ENCODE data around the gene MGAM2. TPM values are rescaled to one million over a fixed set of nuclear protein-coding genes. Genes with fewer than 3 reads are reported as not detected.

Gene MGAM2
- total and polyA plus RNA-seq, 2 of the 13 experiments (the other 11 are each of a cell fraction or from before 2014, with no cell fraction given), result 0.29 TPM; not detected in 1

DNA sequence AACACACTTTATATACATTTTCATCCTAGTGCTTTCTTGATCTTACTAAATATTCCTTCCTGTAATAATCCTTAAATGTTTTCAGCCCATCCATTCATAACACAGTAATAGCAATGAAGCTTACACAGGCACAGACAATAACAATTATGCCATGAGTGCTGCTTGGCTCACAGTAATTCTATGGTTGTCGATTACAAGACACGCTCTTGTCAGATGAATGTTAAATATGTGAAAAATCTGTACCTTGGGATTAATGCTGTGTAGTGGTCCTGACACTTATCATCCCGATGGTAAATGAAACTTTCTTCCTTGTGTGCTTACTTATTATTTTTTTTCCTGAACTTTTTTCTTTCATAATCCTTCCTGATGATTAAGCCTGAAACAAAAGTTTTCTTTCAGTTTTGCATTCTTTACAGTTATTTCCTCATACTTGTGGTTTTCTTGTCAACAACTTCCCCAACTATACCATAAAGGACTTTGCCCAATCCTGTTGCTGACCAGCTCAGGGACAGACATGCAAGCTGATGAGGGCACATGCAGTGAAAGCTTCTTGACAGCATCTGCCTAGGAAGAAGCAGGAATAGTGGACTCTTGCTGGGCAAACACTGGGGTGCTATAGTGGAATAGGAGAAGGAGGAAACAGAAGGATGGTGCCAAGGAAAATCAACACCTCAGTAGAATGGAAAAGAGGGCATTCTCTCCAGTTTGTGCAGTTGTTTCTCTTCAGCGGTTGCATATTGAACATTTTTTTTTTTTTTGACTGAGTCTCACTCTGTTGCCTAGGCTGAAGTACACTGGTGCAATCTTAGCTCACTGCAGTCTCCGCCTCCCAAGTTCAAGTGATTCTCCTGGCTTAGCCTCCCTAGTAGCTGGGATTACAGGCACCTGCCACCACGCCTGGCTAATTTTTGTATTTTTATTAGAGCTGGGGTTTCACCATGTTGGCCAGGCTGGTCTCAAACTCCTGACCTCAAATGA lies 6.7 kb upstream of the MGAM2 start (continued):
- TF ChIP-seq, protein P1, sequence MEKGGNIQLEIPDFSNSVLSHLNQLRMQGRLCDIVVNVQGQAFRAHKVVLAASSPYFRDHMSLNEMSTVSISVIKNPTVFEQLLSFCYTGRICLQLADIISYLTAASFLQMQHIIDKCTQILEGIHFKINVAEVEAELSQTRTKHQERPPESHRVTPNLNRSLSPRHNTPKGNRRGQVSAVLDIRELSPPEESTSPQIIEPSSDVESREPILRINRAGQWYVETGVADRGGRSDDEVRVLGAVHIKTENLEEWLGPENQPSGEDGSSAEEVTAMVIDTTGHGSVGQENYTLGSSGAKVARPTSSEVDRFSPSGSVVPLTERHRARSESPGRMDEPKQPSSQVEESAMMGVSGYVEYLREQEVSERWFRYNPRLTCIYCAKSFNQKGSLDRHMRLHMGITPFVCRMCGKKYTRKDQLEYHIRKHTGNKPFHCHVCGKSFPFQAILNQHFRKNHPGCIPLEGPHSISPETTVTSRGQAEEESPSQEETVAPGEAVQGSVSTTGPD (CRISPR knock-in tag; IDR thresholded peaks at IDR 0.05), result no peak
- TF ChIP-seq ZNF879 (CRISPR knock-in tag; IDR thresholded peaks at IDR 0.05) (no peak), ZNF10 (CRISPR knock-in tag; IDR thresholded peaks at IDR 0.05; ENCODE audit: borderline replicate concordance, low read depth) (no peak), PAWR (CRISPR knock-in tag; IDR thresholded peaks at IDR 0.05; ENCODE audit: borderline replicate concordance) (no peak), ZNF33A (CRISPR knock-in tag; IDR thresholded peaks at IDR 0.05; ENCODE audit: borderline replicate concordance) (no peak), ZNF350 (CRISPR knock-in tag; IDR thresholded peaks at IDR 0.05; ENCODE audit: borderline replicate concordance, low read depth) (no peak), SP5 (CRISPR knock-in tag; IDR thresholded peaks at IDR 0.05; ENCODE audit: borderline replicate concordance, low read depth) (no peak), DPF2 (CRISPR knock-in tag; IDR thresholded peaks at IDR 0.05; ENCODE audit: borderline replicate concordance, low read depth) (0 out of 2 replicates have a peak, but pooled peaks have one; percentile 34), SPEN (CRISPR knock-in tag; IDR thresholded peaks at IDR 0.05; ENCODE audit: low read depth) (no peak), GATAD2A (CRISPR knock-in tag; IDR thresholded peaks at IDR 0.05) (peak; percentile 94), HNF4G (IDR thresholded peaks at IDR 0.05; ENCODE audit: borderline replicate concordance, low read depth, low read length) (peak; percentile 45; the same call in 1 of the 2 replicates), HNF4G (CRISPR knock-in tag; IDR thresholded peaks at IDR 0.05; ENCODE audit: borderline replicate concordance, low read depth) (no peak), GTF2F1 (IDR thresholded peaks at IDR 0.05; ENCODE audit: low read length) (no peak), ZNF235 (CRISPR knock-in tag; IDR thresholded peaks at IDR 0.05; ENCODE audit: borderline replicate concordance) (no peak), RARA (CRISPR knock-in tag; IDR thresholded peaks at IDR 0.05) (0 out of 2 replicates have a peak, but pooled peaks have one; percentile 43), PHB2 (IDR thresholded peaks at IDR 0.05; ENCODE audit: partially characterized antibody) (no peak), MYNN (CRISPR knock-in tag; IDR thresholded peaks at IDR 0.05; ENCODE audit: low read depth) (no peak), MXD4 (CRISPR knock-in tag; IDR thresholded peaks at IDR 0.05) (no peak)
- TF ChIP-seq, protein P2, sequence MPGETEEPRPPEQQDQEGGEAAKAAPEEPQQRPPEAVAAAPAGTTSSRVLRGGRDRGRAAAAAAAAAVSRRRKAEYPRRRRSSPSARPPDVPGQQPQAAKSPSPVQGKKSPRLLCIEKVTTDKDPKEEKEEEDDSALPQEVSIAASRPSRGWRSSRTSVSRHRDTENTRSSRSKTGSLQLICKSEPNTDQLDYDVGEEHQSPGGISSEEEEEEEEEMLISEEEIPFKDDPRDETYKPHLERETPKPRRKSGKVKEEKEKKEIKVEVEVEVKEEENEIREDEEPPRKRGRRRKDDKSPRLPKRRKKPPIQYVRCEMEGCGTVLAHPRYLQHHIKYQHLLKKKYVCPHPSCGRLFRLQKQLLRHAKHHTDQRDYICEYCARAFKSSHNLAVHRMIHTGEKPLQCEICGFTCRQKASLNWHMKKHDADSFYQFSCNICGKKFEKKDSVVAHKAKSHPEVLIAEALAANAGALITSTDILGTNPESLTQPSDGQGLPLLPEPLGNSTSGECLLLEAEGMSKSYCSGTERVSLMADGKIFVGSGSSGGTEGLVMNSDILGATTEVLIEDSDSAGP (CRISPR knock-in tag; IDR thresholded peaks at IDR 0.05; ENCODE audit: borderline replicate concordance), result no peak
- TF ChIP-seq, protein P3, sequence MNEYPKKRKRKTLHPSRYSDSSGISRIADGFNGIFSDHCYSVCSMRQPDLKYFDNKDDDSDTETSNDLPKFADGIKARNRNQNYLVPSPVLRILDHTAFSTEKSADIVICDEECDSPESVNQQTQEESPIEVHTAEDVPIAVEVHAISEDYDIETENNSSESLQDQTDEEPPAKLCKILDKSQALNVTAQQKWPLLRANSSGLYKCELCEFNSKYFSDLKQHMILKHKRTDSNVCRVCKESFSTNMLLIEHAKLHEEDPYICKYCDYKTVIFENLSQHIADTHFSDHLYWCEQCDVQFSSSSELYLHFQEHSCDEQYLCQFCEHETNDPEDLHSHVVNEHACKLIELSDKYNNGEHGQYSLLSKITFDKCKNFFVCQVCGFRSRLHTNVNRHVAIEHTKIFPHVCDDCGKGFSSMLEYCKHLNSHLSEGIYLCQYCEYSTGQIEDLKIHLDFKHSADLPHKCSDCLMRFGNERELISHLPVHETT (CRISPR knock-in tag; conservative IDR thresholded peaks at IDR 0.05), result no peak
- TF ChIP-seq, protein P4, sequence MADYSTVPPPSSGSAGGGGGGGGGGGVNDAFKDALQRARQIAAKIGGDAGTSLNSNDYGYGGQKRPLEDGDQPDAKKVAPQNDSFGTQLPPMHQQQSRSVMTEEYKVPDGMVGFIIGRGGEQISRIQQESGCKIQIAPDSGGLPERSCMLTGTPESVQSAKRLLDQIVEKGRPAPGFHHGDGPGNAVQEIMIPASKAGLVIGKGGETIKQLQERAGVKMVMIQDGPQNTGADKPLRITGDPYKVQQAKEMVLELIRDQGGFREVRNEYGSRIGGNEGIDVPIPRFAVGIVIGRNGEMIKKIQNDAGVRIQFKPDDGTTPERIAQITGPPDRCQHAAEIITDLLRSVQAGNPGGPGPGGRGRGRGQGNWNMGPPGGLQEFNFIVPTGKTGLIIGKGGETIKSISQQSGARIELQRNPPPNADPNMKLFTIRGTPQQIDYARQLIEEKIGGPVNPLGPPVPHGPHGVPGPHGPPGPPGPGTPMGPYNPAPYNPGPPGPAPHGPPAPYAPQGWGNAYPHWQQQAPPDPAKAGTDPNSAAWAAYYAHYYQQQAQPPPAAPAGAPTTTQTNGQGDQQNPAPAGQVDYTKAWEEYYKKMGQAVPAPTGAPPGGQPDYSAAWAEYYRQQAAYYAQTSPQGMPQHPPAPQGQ (CRISPR knock-in tag; IDR thresholded peaks at IDR 0.05; ENCODE audit: borderline replicate concordance), result no peak
- TF ChIP-seq, protein P5, sequence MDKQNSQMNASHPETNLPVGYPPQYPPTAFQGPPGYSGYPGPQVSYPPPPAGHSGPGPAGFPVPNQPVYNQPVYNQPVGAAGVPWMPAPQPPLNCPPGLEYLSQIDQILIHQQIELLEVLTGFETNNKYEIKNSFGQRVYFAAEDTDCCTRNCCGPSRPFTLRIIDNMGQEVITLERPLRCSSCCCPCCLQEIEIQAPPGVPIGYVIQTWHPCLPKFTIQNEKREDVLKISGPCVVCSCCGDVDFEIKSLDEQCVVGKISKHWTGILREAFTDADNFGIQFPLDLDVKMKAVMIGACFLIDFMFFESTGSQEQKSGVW (CRISPR knock-in tag; IDR thresholded peaks at IDR 0.05; ENCODE audit: borderline replicate concordance), result no peak
